Measurements from ENCODE around the gene DISC1.
"Not testable (repeated sequence)": the region's sequence is repeated elsewhere in the genome, so short reads cannot be mapped to it uniquely, and the experiment has no call there.

Gene DISC1

GRCh38 chr1:231651621-231652260 is 25.2 kb downstream of the DISC1 start:
- peaks cover 10% of the 10 kb centered on the region for H3K27me3 Mint-ChIP-seq (ENCODE audit: low read depth, poor library complexity)
- H3K9me3 Mint-ChIP-seq: peaks cover 53% of the 10 kb centered on the region
- H3K27ac Mint-ChIP-seq; H3K36me3 Mint-ChIP-seq (ENCODE audit: low read depth); H3K4me1 Mint-ChIP-seq; H3K4me3 Mint-ChIP-seq; DNase-seq: not testable (repeated sequence)

- Mint-ChIP-seq H3K27ac (no peak overlapping the region), H3K36me3 (ENCODE audit: low read depth) (no peaks in the 10 kb centered on the region), H3K4me3 (no peak overlapping the region), H3K4me1 (no peaks in the 10 kb centered on the region), H3K27me3 (ENCODE audit: low read depth, poor library complexity) (peaks cover 13% of the 10 kb centered on the region), H3K9me3 (peaks cover 53% of the 10 kb centered on the region)
- no peak for DNase-seq
- TF ChIP-seq CTCF (IDR thresholded peaks at IDR 0.05): no peak
Observed at GRCh38 chr1:231653632-231654031, 27.0 kb downstream of the DISC1 start.

DNA sequence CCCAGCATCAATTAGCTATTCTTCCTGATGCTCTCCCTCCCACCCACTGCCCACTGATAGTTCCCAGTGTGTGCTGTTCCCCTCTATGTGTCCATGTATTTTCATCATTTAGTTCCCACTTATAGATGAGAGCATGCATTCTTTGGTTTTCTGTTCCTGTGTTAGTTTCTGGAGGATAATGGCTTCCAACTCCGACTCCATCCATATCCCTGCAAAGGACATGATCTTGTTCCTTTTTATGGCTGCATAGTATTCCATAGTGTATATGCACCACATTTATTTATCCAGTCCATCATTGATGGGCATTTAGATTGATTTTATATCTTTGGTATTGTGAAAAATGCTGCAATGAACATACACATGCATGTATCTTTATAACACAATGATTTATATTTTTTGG is 30.2 kb downstream of the DISC1 start:
- DNase-seq: no peak
- peaks cover 60% of the 10 kb centered on the region for H3K9me3 Mint-ChIP-seq
- H3K4me1 Mint-ChIP-seq: no peaks in the 10 kb centered on the region
- no peak for TF ChIP-seq CTCF (IDR thresholded peaks at IDR 0.05)
- no peak overlapping the region for H3K4me3 Mint-ChIP-seq
- peaks cover 6% of the 10 kb centered on the region for H3K36me3 Mint-ChIP-seq (ENCODE audit: low read depth)
- peaks cover 9% of the 10 kb centered on the region for H3K27me3 Mint-ChIP-seq (ENCODE audit: low read depth, poor library complexity)
- no peak overlapping the region for H3K27ac Mint-ChIP-seq

DNA sequence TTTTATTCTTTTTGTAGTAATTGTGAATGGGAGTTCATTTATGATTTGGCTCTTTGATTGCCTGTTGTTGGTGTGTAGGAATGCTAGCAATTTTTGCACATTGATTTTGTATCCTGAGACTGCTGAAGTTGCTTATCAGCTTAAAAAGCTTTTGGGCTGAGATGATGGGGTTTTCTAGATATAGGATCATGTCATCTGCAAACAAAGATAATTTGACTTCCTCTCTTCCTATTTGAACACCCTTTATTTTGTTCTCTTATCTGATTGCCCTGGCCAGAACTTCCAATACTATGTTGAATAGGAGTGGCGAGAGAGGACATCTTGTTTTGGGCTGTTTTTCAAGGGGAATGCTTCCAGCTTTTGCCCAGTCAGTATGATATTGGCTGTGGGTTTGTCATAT is 31.6 kb downstream of the DISC1 start:
- H3K27ac Mint-ChIP-seq; DNase-seq; H3K27me3 Mint-ChIP-seq (ENCODE audit: low read depth, poor library complexity); H3K36me3 Mint-ChIP-seq (ENCODE audit: low read depth); H3K4me1 Mint-ChIP-seq; H3K4me3 Mint-ChIP-seq: not testable (repeated sequence)
- peaks cover 69% of the 10 kb centered on the region for H3K9me3 Mint-ChIP-seq

GRCh38 chr1:231660198-231660597 is 33.6 kb downstream of the DISC1 start:
- Mint-ChIP-seq H3K9me3 (peaks cover 80% of the 10 kb centered on the region), H3K27me3 (ENCODE audit: low read depth, poor library complexity) (peaks cover 9% of the 10 kb centered on the region)
- TF ChIP-seq CTCF (IDR thresholded peaks at IDR 0.05): no peak

GRCh38 chr1:231663211-231663792 is 36.7 kb downstream of the DISC1 start:
- TF ChIP-seq CTCF (IDR thresholded peaks at IDR 0.05): no peak
- Mint-ChIP-seq H3K4me3 (no peak overlapping the region), H3K36me3 (ENCODE audit: low read depth) (peaks cover 6% of the 10 kb centered on the region), H3K27ac (no peak overlapping the region), H3K4me1 (peaks cover 17% of the 10 kb centered on the region), H3K27me3 (ENCODE audit: low read depth, poor library complexity) (peaks cover 3% of the 10 kb centered on the region), H3K9me3 (peaks cover 51% of the 10 kb centered on the region)
- no peak for DNase-seq

More at GRCh38 chr1:231660198-231660597, 33.6 kb downstream of the DISC1 start:
- H3K4me1 Mint-ChIP-seq: peaks cover 6% of the 10 kb centered on the region
- H3K27ac Mint-ChIP-seq: no peak overlapping the region
- no peak for DNase-seq
- peaks cover 6% of the 10 kb centered on the region for H3K36me3 Mint-ChIP-seq (ENCODE audit: low read depth)
- H3K4me3 Mint-ChIP-seq: no peak overlapping the region

DNA sequence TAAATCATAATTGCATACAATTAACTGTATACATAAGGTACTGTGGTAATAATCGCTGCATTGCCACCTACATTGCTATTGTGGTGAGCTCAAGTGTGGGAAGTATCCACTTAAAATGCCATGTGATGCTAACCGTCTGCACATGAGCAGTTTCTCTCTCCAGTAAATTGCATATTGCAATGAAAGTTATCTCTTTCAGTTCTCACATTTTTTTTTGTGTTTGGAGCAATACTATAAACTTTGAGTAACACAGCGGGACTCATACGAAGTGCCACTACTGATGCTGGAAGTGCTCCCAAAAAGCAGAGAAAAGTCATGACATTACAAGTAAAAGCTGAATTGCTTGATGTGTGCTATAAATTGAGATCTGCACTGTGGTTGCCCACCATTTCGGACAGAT is 38.5 kb downstream of the DISC1 start:
- Mint-ChIP-seq H3K4me1 (peaks cover 17% of the 10 kb centered on the region), H3K36me3 (ENCODE audit: low read depth) (peaks cover 15% of the 10 kb centered on the region), H3K27ac (no peak overlapping the region), H3K9me3 (peaks cover 50% of the 10 kb centered on the region), H3K27me3 (ENCODE audit: low read depth, poor library complexity) (peaks cover 3% of the 10 kb centered on the region), H3K4me3 (no peak overlapping the region)
- no peak for TF ChIP-seq CTCF (IDR thresholded peaks at IDR 0.05)
- no peak for DNase-seq
